Esophagus muscularis mucosa (tissue), 3 donors: Measurements from ENCODE around the gene PROX1.

Source experiments
- CTCF ChIP-seq, 3 experiments: fragments of 200-600 bp in 2 of 3; fragments of 450-650 bp in 1 of 3; sonication (generic) in 2 of 3; IDR thresholded peaks; one replicate each; pipeline ENCODE4 v1.5.1; 2017 to 2019; ENCODE audit warnings: antibody characterized with exemption in 3 of 3, mild to moderate bottlenecking in 2 of 3, moderate library complexity in 1 of 3
- POLR2A ChIP-seq: fragments of 450-650 bp; IDR thresholded peaks from one replicate; pipeline ENCODE4 v1.6.1; 2017; ENCODE audit warnings: antibody characterized with exemption, moderate library complexity, mild to moderate bottlenecking, low read depth

GRCh38 chr1:214006845-214007244 is 19.1 kb downstream of the PROX1 start:
- TF ChIP-seq CTCF (IDR thresholded peaks at IDR 0.05) (no peak), POLR2A (no peak)
